AG10803 (cell line): ENCODE results near the gene IDH2.

Experiments used
- DNase-seq: peaks from one replicate; pipeline ENCODE4 v3.0.0; 2010; ENCODE audit warnings: low read depth
- H3K4me3 ChIP-seq: 2 replicates; pipeline ENCODE4 v1.5.1; 2011; ENCODE audit warnings: mild to moderate bottlenecking, low read length, control low read depth
- TF ChIP-seq, protein P1 (sequence below): conservative IDR thresholded peaks from 2 replicates; pipeline ENCODE4 v1.5.1; 2011; ENCODE audit warnings: mild to moderate bottlenecking, low read length, control low read depth, inconsistent platforms

Gene IDH2

DNA sequence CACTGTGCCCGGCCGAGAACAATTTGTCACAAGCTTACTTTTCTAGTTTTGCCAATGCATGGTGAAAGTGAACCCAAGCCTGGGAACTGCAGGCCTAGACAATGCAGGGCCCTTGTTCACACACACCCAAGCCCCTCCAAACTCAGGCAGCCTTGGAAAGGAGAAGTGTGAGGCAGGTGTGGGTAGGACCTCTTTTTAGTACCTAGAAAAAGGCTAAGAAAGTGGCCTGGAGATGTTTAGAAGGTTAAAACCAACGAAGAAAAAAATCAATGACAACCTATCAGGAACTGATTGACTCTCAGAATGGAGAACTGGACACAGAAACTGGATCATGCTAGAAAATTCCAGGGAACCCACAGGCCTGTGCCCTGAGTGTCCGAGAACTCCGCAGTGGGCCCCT is 18.8 kb downstream of the IDH2 start:
- DNase-seq = no peak
- H3K4me3 ChIP-seq = no peak overlapping the region
- TF ChIP-seq, protein P1, sequence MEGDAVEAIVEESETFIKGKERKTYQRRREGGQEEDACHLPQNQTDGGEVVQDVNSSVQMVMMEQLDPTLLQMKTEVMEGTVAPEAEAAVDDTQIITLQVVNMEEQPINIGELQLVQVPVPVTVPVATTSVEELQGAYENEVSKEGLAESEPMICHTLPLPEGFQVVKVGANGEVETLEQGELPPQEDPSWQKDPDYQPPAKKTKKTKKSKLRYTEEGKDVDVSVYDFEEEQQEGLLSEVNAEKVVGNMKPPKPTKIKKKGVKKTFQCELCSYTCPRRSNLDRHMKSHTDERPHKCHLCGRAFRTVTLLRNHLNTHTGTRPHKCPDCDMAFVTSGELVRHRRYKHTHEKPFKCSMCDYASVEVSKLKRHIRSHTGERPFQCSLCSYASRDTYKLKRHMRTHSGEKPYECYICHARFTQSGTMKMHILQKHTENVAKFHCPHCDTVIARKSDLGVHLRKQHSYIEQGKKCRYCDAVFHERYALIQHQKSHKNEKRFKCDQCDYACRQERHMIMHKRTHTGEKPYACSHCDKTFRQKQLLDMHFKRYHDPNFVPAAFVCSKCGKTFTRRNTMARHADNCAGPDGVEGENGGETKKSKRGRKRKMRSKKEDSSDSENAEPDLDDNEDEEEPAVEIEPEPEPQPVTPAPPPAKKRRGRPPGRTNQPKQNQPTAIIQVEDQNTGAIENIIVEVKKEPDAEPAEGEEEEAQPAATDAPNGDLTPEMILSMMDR = no peak

DNA sequence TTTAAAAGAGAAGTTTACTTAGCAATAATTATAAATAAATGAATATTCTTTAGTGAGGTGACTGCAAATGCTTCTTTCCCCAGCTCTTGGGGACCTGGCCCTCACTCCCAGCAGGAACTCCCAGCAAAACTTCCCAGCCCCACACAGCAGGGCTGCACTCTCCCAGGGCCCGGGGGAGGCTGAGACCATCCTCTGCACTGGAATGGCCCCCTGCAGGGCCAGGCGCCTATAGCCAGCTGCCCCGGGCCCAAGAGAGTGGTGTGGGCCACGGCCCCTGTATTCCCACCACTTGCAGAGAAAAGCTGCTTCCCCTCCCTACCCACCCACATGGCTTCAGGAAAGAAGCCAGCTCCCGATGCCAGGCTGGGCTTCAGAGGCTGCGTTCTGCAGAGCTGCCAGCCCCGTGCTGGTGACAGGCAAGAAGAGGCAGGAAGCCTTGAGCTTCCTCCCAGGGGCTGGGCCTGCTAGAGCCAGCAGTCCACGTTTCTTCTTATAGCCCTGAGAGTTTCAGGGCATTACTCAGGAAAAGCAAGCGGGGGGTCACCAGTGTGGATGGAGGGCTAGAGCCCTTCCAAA is 20.0 kb downstream of the IDH2 start:
- no peak overlapping the region for H3K4me3 ChIP-seq
- TF ChIP-seq, protein P1 = no peak
- no peak for DNase-seq

DNA sequence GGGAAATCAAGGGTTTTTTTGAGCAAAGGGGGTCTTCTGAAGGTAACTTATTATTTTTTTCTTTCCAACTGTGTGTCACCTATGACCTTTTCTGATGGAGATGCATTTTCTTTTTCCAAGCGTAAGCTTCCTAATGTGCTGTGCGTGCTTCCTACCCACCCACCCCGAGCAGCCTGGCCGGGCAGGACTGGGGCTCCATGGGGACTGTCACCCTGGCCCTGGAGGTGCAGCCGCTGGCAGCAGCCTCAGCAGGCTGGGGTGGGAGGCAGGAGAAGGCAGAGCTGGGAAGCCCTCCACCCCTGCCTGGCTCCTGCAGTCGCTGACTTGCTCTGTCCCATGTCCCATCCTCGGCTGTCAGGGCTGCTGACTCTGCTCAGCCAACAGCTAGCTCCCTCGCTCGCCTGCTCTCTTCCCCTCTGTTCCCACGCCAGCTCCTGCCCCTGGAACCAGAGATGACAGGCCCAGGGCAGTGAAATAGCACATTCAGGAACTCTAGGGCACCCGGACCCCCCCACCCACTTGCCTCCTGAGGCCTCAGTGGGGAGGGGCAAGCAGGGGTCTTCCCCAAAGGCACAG is 21.4 kb downstream of the IDH2 start:
- H3K4me3 ChIP-seq = no peak overlapping the region
- DNase-seq = no peak
- TF ChIP-seq, protein P1 = no peak

DNA sequence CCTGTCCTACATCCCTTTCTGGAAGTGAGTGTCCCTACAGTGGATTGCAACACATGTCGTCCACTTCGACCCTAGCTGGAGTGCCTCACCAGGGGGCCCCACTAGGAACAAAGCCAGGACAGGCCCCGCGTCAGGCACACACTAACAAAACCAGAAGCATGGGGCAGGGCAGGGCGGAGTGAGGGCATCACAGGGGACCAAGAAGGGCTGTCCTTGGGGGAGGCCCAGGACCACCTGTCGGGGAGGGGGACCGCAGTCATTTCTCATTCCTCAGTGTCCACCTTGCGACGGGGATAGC is 21.9 kb downstream of the IDH2 start:
- DNase-seq = no peak
- TF ChIP-seq, protein P1 = no peak
- H3K4me3 ChIP-seq = no peak overlapping the region

DNA sequence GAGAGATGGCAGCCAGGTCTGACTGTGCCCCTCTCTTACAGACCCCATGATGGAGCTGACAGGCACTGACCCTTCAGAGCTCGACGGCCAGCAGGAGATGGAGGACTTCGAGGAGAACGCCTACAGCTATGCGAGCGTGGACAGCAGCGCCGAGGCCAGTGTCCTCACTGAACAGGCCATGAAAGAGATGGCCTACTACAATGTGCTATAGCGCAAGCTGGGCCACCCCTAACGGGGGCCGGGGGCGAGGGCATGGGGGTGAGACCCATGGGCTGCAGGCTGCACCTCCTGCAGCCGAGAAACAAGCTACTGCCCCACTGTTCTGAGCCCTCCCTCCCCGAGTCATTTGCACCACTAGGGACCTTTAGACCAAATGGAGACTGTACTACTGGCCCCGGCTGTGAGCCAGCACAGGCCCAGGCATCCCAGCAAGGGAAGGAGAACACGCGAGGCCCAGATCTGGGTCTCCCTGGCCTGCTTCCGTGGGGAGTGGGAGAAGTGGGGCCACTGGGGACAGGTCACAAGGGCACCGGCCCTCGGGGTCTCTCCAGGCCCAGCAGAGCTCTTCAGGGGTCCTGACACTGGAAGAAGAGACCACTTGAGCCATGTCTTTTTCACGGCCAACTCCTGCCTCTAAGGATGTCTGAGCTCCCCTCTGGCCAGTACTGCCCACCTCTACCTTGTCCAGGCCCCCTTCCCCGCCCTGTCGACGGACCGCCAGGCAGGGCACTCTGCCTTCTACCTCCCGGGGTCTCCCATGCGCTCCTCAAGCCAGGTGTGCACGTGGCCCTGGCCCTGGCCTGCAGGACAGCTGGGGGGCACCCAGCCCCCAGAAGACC is 22.4 kb downstream of the IDH2 start:
- no peak for DNase-seq
- TF ChIP-seq, protein P1 = no peak
- H3K4me3 ChIP-seq = no peak overlapping the region

DNA sequence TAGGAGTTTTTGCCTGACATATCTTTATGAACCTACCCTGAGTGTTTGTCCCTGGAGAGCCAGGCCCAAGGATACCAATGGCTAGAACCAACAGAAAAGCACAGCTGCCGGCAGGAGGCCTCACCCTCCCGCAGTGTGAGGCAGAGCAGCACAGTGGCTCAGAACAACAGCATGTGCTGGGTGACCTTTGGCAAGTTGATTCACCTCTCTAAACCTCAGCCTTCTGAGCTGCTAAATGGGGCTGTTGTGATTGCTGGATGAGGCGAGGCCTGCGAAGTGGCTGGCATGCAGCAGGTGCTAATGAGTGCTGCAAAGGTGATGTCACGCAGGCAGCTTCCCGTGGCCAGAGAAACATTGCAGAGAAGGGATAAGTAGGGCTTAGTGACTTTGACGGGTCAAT is 23.3 kb downstream of the IDH2 start:
- TF ChIP-seq, protein P1 = no peak
- no peak overlapping the region for H3K4me3 ChIP-seq
- no peak for DNase-seq

DNA sequence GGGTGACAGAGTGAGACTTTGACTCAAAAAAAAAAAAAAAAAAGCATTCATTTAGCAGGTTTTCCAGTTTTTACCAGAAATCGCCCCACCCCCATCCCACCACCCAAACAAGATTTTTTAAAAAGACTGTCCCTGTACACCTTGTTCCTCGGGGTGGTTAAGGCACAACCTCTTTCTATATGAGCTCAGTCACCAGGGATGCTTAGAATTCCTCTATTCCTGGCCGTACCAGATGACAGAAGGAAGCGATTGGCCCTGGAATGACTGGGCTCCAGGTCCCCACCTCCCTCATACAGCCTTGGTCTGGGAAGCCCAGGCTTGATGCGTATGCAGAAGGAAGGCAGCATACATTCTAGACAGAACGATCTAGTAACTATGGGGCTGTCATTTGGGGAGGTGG is 25.6 kb downstream of the IDH2 start:
- no peak for DNase-seq
- TF ChIP-seq, protein P1 = no peak
- no peak overlapping the region for H3K4me3 ChIP-seq
